Central memory CD4-positive, alpha-beta T cell (primary cell): ENCODE data around the gene TMEM89.

Experiments
- DNase-seq: peaks from one replicate; pipeline ENCODE4 v3.0.0; 2022
- total RNA-seq, 3 experiments: gene quantifications; one replicate each; lab custom pipeline; 2026; lab: John Stamatoyannopoulos, UW

The TMEM89 gene, protein sequence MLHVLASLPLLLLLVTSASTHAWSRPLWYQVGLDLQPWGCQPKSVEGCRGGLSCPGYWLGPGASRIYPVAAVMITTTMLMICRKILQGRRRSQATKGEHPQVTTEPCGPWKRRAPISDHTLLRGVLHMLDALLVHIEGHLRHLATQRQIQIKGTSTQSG
- total RNA-seq, result 0 to 0.11 (median 0) reads per million in 3 experiments

DNA sequence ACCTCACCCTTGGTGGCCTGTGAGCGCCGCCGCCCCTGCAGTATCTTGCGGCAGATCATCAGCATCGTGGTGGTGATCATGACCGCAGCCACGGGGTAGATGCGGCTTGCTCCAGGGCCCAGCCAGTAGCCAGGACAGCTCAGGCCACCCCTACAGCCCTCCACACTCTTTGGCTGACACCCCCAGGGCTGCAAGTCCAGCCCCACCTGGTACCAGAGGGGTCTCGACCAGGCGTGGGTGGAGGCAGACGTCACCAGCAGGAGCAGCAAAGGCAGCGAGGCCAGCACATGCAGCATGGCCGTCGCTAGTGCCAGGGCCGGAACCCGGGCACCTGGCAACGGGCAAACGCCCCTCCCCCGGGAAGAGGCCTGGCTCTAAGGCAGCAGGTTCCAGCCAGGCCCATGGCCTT, at the start of gene TMEM89:
TSS of gene TMEM89 (minus strand) at position 309 of the 409 bp plus-strand sequence. CDS start at position 296, 13 bp downstream.
- no peak for DNase-seq

DNA sequence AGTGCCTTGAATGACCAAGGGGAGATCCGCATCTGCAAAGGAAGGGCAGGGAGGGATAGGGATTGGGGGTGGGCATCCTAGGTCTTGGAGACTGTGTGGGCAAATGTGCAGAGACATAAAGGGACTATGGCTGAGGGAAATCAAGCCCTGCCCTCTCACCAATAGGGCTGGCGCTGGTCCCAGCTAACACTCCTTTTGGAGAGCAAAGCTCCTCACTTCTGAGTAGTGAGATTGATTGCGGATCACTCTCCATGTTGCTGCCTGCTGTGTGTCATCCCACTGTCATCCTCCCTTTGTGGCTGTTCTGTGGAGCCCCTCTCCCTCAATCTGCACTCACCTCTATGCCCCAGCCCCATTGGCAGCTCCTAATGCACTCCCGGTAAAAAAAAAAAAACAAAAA, 43.4 kb upstream of the TMEM89 start:
- no peak for DNase-seq

DNA sequence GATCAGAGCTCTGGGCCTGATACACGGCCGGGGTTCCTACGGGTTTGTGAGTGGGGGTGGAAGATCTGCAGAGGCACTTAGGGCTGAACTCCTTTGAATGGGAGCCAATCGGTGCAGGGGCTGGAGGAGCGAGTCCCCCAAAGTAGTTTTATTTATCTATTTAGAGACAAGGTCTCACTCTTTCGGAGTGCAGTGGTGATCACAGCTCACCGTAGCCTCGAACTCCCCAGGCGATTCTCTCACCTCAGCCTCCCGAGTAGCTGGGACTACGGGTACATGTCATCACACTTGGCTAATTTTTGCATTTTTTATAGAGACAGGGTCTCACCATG, 42.7 kb upstream of the TMEM89 start:
- no peak for DNase-seq

DNA sequence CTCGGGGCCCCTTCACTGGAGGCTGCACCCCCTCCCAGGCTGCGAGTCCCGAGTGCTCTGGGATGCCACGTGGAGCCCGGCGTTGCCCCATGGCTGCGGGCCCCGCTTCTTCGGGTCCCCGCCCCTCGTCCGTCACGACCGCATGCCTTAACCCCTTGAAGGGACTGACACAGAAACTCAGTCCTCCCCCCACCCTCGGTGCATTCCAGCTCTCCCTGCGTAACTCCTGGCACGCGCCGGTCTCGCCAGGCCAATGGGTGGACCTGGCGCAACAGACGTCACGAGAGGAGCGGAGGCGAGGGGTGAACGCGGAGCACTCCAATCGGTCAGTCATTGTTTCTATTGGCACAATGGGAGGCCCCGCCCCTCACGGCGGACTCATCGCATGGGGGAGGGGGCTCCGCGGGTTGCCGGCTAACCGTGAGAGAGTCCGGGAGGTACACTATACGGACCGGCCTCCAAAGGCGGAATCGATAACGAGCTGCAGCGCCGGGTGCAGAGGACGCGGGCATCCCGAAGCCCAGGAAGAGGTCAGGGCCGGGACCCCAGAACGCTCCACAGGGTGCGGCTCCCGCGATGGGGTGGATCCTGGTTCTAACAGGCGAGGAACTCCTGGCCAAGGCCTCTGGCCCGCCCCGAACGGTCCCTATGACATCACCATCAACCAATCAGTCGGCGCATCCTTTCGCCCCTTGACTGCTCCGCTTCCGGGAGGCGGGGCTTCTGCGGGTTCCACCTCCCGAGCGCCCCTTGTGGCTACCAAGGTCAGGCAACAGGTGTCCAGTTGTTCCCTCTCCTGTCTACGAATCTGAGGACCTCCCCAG, 42.1 kb upstream of the TMEM89 start:
- DNase-seq, result peak; percentile 81

DNA sequence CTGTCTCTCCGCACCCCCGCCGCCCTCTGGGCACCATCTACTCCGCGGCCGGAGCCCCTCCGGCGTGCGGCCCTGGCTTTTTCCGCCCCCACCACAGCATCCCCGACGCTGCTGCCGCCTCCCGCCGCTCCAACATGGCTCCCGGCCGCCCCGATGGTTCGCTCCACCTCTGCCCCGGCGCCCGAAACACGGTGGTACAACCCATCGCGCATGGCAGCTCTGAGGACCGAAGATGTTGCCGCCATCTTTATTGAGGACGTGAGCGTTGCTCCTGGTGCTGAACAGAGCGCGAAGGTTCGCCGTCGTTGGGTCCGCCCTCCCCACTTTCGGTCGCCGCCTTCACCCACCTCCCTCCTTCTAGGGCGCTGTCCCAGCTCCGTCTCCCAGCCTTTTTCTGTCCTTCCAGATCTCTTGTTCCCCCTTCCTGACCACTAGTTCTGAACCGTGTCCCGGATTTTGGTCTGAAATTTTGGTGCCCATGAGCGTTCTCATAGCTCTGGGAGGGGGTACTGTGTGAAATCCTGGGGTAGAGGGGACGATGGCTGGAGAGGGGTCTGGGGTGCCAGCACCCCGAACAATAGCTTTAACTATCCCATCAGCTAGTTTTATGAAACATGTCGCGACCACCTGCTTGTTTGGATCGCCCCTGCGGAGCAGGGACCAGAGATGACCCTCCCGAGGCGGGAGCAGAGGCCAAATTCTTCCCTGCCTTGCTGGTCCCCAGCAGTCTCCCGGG, 41.4 kb upstream of the TMEM89 start, which contains the start of gene CELSR3:
TSS of gene CELSR3 (minus strand) at position 134 of the 736 bp plus-strand sequence. CDS start 252 bp downstream, outside the sequence.
- DNase-seq, result peak; percentile 60

DNA sequence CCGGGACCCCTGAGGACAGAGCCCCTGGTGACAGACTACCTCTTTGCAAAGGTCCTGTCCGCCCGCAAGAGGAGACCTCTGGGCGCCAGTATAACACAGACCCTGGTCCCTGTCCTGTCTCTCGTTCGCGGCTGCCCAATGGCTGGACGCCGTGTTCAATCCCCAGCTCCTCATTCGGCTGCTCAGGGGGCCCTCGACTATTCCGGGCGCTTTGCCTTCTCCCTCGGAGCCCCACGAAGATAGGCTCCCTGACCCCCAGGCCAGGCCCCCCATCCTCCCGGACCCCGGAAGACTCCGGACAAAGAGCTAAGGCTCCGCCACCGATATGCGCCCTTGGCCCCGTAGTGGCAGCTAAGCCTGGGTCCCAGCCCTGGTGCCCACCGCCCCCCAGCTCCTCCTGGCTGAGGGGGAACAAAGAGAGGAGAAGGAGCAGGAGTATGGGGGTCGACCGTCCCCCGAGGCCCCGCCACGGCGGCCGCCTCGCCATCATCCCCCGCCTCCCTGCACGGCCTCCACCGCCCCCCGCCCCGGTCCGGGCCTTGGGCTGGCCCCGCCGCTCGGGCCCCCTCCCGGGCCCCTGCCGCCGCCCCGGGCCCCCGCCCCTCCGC, 40.7 kb upstream of the TMEM89 start:
- no peak for DNase-seq

DNA sequence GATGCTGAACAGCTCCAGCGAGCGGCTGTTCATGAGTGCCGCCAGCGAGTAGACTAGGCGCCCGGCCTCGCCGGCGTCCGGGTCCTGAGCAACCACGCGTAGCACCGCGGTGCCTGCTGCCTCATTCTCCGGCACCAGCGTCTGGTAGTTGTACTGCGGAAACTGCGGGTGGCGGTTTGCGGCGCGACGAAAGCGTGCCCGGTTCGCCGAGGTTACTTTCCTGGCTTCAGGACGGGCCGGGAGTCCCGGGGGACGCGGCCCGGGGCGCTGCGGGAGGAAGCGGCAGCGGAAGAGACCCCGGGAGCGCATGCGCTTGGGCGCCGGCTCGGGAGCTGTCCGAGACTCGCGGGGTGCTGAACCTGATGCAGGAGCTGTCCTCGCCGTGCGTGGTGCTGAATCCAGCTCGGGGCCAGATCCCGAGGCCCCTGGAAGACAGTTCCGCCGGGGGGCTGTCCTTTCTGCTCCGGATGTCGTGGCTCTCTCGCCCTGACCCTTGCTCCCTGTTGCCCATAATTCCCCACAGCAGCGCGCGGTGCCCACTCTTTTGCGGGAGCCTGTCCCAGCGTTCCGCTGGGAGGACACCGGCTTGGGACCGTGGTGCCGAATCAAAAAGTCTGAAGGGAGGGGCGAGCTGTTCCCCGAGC, 40.1 kb upstream of the TMEM89 start:
- DNase-seq, result peak; percentile 66

DNA sequence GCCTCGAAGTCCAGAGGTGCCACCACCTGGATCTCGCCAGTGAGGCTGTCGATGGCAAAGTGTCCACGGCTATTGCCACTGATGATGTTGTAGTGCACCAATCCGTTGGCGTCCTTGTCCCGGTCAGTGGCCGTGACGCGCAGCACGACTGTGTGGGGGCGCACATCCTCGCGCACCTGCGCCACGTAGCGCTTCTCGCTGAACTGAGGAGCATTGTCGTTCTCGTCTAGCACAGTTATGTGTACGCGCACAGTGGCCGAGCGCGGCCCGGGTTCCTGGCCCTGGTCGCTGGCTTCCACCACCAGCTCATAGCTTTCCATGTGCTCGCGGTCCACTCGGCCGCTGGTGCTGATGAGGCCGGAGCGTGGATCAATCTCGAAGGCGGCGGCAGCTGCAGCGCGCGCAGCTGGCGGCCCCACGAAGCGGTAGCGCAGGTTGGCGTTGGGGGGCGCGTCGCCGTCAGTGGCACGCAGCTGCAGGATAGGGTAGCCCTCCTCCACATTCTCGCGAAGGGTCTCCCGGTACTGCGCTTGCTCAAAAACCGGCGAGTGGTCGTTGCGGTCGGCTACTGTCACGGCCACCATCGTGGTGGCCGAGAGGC, 39.3 kb upstream of the TMEM89 start:
- DNase-seq, result no peak

DNA sequence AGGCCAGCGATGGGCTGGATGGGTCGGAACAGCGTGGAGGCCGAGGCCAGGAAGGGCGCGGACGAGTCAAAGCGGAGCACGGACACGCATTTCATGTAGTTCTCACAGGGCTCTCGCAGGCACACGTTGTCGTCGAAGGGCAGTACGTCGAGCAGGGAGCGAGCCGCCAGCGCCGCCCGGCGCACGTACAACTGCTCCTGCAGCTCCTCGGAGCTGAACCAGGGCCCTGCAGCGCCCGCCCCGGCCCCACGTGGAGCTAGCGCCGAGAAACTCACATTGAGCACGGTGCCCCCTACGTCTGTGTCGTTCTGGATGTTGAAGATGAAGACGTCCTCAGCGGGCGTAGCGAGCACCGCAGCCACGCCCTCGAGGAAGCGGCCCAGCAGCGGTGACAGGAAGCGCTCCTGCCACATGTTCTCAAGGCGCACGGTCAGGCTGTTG, 35.3 kb upstream of the TMEM89 start:
- DNase-seq, result no peak

DNA sequence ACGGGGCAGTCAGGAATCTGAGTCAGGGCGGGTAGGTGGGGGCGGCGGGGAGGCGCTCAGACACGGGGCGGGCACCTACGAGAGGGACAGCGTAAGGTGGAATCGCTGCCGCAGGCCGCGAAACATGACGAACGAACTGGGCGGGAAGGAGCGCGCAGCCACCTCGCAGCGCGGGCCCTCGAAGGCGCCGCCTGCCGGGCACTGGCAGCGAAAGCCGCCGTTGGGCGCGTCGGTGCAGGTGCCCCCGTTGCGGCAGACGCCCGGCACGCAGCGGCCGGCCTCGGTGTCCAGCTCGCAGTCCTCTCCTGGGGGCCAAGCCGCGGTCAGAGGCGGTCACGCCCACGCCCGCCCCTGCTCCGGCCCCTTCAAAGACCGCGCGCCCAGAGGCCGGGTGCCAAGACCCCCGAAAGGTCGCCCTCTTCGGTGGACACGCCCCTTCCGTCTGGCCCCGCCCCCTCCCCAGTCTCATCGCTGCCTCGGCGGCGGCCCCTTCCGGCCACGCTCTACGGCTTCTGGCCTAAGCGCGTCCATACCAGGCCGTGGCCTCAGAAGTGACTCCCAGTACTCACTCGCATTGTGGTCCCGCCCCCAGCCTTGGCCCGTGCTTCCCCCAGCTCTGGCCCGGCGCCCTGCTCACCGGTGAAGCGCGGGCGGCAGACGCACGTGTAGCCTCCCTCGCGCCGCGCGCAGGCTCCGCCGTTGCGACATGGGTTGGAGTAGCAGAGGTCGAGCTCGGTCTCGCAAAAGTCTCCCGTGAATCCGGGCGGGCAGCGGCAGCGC, 34.7 kb upstream of the TMEM89 start:
- peak; percentile 84 for DNase-seq

DNA sequence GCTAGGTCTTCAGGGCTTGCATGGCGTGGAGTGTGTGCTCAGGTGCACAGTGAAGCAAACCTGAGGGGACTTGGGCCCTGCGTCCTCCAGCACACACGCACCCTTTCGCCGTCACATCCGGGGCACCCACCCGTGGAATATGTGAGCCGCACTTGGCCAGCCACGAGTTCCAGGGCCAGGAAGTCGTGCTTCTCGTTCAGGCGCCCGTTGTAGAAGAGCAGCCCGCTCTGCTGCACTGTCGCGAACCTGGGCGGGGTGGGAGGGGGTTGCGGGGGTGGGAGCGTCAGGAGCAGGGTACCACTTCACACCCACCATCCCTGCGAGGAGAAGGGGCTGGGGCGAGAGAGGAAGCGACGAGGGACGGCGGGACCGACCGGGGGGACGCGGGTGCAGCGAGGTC, 34.0 kb upstream of the TMEM89 start:
- DNase-seq, result peak; percentile 48

DNA sequence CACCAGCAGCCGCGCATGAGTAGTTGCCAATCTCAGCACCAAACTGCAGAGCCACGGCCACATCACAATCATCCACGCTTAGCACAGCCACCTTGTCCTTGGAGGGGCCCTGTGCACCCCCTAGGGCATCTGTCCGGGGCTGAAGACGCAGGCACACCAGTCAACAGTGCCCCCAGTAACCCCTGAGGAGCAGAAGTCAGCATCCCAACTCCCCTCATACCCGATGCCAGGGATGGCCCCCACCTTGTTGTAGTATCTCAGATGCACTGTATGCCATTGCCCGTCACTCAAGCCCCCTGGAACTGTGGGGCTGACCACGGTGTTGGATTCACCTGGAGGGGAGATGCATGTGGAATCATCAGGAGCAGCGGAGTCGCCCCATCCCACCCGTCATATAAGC, 33.5 kb upstream of the TMEM89 start:
- no peak for DNase-seq

DNA sequence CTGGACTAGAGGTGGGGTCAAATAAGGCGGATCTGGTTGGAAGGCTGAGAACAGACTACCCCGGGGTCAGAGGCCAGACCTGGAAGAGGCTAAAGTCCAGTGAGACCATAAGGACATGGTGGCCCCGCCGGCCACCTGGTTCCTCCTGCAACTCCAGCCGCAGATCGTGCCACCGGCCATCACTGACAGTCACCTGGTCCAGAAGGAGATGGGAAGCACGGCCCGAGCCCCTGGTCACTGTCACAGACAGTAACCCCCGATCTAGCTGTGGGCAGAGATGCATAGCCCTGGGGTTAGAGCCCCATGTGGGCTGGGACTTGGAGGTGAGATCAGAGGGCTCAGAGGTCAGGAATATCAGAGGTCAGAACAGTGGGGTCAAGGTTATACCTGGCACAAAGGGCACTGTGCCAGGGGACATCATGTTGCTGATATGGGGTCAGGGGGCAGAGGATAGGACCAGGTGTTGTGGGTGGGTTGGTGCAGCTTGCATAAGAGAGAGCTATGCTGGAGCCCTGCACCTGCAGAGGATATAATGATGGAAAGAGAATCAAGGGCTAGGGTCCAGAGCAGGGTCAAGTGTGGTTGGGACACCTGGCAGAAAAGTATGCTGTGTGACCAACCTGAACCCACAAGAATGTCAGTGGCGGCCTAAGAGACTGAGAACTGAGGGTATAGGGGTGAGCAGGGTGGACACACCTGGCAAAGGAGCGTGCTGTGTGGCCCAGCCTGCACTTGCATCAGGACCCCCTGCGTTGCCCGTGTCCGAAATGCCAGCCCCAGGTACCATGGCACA, 31.6 kb upstream of the TMEM89 start:
- DNase-seq, result no peak

DNA sequence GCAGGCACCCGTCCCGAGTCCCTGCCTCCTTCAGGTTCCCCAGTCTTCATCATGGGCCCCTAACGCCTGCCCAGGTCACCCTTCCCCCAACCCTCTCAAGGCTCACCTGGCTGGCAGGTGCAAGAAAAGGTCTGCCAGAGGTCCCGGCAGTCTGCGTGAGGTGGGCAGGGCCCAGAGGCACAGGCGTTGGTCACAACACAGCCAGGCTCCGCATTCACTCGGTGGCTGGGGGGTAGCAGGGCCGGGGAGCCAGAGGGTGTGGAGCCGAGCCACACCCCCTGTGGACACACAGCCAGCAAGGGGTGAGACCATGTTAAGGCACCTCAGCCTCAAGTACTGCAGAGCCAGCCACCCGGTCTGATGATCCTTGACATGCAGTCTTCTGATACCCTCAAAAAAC, 30.2 kb upstream of the TMEM89 start:
- no peak for DNase-seq

DNA sequence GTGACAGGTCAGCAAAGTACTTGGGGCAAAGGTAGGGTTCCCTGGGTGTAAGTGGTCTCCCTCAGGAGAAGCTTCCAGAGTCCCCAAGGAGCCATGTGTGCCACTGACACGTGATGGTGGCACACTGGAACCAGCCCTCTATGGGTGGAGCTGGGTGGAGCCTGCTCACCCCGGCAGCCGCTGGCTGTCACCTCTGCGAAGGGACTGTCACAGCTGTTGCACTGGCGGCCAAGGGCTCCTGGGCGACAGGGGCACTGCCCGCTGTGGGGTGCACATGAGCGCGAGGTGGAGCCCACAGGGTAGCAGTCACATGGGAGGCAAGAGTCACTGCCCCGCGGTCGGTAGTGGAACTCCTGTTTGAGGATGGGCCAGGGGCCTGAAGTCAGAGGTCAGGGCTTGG, 29.2 kb upstream of the TMEM89 start:
- DNase-seq, result no peak

DNA sequence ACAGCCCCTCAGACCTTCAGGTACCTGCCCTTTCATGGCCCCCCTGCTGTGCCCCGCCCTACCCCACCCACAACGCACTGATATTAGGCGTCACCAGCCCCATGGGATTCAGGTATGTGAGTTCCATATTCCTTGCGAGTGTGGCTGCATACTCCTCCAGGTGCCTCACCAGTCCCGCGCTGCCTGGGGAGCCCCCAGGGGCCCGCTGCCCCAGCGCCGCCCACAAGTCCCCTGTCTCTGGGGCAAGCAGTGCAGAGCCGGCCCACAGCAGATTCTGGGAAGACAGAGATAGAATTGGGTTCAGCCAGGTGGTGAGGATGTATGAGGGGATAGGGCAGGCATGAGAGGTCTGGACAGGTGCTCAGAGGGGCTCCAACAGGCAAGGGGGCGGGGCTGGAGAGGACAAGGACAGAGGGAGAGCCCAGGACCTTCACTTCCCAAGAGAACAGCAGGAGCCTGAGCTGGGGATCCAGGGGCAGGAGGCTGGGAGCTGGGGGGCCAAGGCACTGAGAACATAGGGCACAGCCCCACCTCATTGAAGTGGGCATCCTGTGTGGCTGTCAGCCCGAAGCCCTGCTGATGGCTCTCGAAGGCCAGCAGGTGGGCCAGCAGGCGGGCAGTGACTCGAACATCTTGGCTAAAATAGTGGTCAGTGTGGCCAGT, 26.8 kb upstream of the TMEM89 start:
- DNase-seq, result no peak

DNA sequence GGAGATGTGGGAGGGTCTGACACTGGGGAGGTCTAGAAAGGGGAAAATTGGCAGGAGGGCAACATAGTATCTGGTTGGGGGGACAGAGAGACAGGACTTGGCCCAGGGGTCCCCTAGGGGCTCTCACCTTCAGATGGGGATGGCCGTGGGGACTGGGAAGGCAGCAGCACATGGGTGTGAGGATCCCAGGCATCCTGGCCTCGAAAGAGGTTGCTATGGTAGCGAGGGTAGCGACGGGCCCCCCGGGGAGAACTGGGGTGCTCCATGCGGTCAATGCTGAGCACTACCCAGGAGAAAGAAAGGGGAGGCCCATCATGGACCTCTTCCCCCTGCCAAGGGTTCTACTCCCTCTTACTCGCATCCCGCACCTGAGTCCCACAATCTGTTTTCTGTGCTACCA, 26.1 kb upstream of the TMEM89 start:
- DNase-seq, result no peak

DNA sequence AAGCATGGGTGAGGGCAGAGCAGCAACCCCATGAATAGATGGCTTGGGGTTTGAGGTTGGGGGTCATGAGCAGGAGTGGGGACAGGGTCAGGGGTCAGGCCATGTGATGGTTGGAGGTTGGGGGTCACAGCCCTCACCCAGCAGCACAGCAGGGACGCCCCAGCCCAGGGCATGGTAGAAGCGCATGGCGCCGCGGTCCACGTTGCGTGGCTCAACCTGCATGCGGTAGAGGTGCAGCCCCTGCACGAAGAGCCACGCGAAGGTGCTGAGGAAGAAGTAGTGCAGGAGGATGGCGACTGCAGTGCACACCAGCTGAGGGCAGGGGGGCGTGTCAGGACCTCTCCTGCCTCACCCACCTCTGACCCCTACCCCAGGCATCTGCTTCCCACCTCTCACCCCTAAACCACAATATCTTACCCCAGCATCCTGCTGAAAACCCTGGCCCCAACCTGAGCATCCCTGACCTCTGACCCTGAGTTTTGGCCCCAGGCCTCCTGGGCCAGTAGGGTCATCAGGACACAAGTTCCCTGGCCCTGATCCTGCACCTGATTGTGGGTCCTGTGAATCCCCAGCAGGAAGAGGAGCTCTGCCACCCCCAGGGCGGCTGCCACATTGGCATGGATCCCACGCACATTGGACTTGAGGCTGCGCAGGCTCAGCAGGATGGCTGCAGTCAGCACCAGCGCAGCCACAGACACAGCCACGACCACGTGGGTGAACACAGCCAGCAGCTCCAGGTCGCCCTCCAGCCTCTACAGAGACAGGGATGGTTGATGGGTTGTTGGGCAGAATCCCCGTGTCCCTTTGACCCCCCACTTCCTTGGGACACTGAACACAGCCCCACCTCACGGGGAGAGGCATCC, 23.6 kb upstream of the TMEM89 start:
- no peak for DNase-seq

DNA sequence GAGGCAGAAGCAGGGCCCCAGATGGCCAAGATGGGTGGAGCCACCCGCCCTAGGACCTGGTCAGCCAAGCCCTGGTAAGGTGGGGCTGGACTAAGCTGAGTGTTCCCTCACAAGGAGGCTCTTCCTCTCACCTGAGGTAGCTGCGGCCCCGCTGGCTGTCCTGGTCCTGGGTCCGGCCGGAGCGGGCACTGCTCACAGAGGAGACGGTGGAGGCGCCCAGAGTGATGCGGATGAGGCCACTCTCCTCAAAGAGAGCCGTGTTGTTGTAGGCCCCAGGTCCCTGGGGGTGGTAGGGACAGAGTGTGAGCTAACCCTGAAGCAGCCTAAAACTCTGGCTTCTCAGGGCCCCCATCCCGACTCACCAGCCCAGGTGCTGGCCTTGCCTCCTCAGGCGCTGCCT, 21.0 kb upstream of the TMEM89 start:
- no peak for DNase-seq
